Retinal pigment epithelial cell (primary cell): ENCODE data around the gene SPRY4.

ENCODE experiments used
- DNase-seq: peaks from one replicate; pipeline ENCODE4 v3.0.0-alpha.2; 2010; ENCODE audit warnings: low read depth
- H3K4me3 ChIP-seq: 2 replicates; pipeline ENCODE4 v1.5.1; 2011; ENCODE audit warnings: mild to moderate bottlenecking, low read length, control low read depth, moderate library complexity
- CTCF ChIP-seq: conservative IDR thresholded peaks from 2 replicates; pipeline ENCODE4 v1.5.1; 2011; ENCODE audit warnings: low read depth, low read length, control low read depth, inconsistent platforms

The SPRY4 gene

GRCh38 chr5:142319105-142319504, 5.7 kb downstream of the SPRY4 start:
- H3K4me3 ChIP-seq = no peak overlapping the region
- DNase-seq = no peak
- TF ChIP-seq CTCF = no peak

- DNase-seq = no peak
- H3K4me3 ChIP-seq = no peak overlapping the region
- peak; percentile 37 for TF ChIP-seq CTCF
Observed at GRCh38 chr5:142317753-142318152, 7.1 kb downstream of the SPRY4 start.

- no peak for DNase-seq
- no peak for TF ChIP-seq CTCF
- no peak overlapping the region for H3K4me3 ChIP-seq
Observed at GRCh38 chr5:142317173-142317572, 7.6 kb downstream of the SPRY4 start.

GRCh38 chr5:142316681-142317080, 8.1 kb downstream of the SPRY4 start:
- no peak overlapping the region for H3K4me3 ChIP-seq
- no peak for DNase-seq
- TF ChIP-seq CTCF = no peak

- TF ChIP-seq CTCF = no peak
- peak; percentile 81 for DNase-seq
- H3K4me3 ChIP-seq = no peak overlapping the region
Observed at GRCh38 chr5:142316051-142316450, 8.8 kb downstream of the SPRY4 start.

- no peak for TF ChIP-seq CTCF
- no peak overlapping the region for H3K4me3 ChIP-seq
- DNase-seq = no peak
Observed at GRCh38 chr5:142315096-142315900, 9.5 kb downstream of the SPRY4 start.

- no peak for DNase-seq
- no peak overlapping the region for H3K4me3 ChIP-seq
- TF ChIP-seq CTCF = no peak
Observed at GRCh38 chr5:142314606-142315005, 10.2 kb downstream of the SPRY4 start.
